HG02588 (cell line): Measurements from ENCODE around the gene SLC13A2.
"Not testable (repeated sequence)": the region's sequence is repeated elsewhere in the genome, so short reads cannot be mapped to it uniquely, and the experiment has no call there.

Source experiments
- ATAC-seq: cut with Tn5 transposase; IDR thresholded peaks from one replicate; pipeline ENCODE4 v1.9.1; 2021; ENCODE audit warnings: mild to moderate bottlenecking, moderate library complexity; ENCODE audit not compliant: unreplicated experiment

SLC13A2 gene

DNA sequence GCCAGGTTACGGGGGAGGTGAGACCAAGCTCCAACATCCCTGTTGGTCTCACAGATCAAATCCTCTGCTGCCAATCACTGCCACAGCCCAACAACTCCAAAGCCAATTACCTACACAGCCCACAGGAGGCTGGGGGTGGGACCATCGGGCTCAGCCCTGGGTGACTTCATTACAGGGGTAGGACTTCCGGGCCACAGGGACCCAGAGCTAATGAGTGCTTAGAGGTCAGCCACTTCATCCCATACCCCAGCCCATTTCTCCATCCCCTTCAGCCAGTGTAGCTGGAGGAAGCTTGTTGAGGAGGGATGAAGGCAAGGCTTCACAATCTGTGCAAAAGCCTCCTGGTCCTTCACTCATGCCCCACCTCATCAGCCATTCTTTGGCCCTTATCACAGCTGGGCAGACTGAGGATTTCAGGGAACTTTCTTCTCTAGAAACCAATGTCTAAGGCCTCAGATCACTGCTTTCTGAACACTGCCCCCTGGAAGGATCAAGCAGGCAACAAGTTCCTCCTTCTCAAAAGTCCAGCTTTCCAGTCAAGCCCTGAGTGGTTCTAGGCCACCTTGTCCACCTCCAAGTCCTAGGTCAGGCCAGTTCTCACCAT is 38.5 kb downstream of the SLC13A2 start:
- no peak for ATAC-seq

GRCh38 chr17:28513476-28513875 is 40.0 kb downstream of the SLC13A2 start:
- ATAC-seq: no peak

DNA sequence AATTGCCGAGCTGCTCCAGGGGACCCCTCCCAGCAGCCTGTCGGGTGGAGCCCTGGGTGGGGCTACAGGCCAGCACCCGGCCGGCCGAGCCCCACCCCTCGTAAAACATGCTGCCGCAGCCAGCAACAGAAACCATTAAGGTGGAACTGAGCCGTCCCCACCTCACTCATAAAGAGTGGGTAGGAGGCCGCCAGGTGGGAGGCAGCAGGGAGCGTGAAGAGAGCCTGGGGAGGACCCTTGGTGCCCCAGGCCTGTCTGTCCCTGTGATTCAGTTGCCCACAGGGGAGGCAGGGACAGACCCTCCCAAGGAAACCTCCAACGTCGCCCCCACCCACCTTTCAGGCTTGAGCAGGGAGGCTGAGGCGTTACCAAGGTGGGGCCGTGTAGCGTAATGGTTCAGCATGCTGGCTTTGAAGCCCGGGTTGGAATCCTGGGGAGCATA is 41.1 kb downstream of the SLC13A2 start:
- ATAC-seq: no peak

DNA sequence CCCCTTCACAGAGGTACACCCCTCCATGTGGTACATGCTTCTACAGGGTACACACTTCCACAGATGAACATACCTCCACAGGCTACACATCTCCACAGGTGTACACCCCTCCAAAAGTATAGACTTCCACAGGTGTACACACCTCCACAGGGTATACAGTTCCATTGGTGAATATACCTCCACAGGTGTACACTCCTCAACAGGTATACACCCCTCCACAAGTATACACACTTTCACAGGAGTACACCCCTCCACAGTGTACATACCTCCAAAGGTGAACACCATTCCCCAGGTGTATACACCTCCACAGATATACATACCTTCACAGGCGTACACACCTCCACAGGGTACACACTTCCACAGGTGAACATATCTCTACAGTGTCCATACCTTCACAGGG is 42.1 kb downstream of the SLC13A2 start:
- no peak for ATAC-seq

DNA sequence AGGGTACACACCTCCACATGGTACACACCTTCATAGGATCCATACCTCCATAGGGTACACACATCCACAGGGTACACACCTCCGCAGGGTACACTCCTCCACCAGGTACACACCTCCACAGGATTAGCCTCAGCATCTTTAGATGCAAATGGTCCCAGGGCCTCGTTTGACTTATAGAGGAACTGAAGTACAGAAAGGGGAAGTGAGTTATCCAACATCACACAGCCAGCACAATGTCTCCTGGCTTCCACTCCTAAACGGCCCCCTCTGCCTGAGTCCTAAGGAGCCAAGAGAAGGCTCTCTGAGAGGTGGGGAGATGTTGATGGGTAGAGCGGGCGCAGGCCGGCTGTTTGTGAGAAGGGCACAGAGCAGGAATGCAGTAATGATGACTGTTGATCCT is 44.7 kb downstream of the SLC13A2 start:
- no peak for ATAC-seq

DNA sequence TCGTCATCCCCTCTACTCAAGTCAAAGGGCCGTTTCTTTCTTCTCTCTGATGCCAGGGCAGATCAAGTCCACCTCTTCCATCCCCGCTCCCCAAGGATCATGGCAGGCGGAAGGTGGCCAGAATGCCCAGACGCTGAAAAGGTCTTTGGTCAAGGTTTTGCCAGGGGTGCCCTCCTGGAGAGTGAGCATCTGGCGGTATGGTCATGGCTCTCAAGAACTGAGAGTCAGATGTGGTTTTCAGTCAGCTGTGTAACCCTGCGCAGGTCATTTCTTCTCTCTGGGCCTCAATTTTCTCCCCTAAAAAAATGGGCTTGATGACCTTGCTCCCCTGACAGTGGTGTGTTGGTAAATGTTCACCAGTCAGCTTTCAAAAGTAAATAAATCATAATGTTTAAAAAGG is 45.1 kb downstream of the SLC13A2 start:
- ATAC-seq: no peak

DNA sequence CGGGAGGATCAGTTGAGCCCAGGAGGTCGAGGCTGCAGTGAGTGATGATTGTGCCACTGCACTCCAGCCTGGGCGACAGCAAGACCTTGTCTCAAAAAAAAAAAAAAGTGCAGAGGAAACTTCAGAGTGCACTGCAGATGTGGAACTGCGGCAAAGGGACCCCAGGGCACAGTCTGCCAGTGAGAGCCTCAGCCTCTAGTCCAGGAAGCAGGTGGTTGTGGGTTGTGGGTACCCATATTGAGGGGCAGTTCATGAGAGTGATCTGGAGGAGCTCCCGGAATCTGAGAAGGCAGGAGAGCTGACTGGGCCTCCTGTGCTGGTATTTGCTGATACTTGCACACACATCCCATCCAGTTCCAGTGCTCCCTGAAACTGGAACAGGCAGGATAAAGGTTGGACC is 45.8 kb downstream of the SLC13A2 start:
- ATAC-seq: no peak

DNA sequence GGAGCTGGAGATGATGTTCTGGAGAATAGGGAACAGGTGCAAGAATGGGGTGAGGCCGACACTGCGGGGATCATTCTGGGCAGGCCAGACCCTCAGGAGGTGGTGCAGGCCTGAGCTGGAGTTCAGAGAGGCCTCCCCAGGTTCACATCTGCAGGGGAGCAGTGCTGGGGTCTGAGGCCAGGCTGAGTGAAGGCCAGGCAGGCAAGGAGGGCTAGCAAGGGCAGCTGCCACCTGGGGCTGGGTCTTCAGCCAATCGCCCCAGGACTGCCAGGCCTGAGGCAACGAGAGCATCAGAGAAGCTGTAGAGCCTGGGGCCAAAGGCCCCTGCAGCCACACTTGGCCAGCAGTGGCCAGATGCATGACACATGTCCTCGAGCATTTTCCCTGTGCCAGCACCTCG is 47.2 kb downstream of the SLC13A2 start:
- ATAC-seq: no peak

GRCh38 chr17:28521311-28522085 is 48.1 kb downstream of the SLC13A2 start:
- ATAC-seq: no peak

DNA sequence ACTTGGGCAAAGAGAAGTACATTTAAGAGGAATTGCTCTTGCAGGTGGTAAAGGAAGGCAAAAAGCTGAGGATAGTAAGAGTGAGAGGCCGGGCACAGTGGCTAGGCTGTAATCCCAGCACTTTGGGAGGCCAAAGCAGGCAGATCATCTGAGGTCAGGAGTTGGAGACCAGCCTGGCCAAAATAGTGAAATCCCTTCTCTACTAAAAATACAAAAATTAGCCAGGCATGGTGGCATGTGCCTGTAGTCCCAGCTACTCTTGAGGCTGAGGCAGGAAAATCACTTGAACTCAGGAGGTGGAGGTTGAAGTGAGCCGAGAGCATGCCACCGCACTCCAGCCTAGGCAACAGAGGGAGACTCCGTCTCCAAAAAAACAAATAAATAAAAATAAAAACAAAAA is 48.8 kb downstream of the SLC13A2 start:
- ATAC-seq: not testable (repeated sequence)

DNA sequence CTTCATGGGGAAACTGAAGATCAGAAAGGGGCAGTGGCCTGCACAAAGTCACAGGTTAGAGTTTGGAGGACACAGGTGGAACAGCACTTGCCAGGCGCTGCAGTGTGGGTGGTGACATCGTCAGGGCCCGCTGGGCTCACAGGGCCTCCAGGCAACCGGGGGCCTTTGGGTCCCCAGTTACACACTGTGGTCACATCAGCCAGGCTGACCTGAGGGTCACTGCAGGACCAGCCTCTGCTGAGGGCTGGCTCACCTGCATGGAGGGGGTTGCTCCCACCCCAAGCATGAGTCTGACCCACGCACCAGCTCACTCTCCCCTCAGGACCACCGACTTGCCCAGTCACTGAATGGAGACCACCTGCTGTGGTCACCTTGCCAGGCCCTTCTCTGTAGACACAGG is 49.7 kb downstream of the SLC13A2 start:
- ATAC-seq: no peak

- ATAC-seq: no peak
These were observed 50.4 kb downstream of the SLC13A2 start for GRCh38 chr17:28523876-28524275.

DNA sequence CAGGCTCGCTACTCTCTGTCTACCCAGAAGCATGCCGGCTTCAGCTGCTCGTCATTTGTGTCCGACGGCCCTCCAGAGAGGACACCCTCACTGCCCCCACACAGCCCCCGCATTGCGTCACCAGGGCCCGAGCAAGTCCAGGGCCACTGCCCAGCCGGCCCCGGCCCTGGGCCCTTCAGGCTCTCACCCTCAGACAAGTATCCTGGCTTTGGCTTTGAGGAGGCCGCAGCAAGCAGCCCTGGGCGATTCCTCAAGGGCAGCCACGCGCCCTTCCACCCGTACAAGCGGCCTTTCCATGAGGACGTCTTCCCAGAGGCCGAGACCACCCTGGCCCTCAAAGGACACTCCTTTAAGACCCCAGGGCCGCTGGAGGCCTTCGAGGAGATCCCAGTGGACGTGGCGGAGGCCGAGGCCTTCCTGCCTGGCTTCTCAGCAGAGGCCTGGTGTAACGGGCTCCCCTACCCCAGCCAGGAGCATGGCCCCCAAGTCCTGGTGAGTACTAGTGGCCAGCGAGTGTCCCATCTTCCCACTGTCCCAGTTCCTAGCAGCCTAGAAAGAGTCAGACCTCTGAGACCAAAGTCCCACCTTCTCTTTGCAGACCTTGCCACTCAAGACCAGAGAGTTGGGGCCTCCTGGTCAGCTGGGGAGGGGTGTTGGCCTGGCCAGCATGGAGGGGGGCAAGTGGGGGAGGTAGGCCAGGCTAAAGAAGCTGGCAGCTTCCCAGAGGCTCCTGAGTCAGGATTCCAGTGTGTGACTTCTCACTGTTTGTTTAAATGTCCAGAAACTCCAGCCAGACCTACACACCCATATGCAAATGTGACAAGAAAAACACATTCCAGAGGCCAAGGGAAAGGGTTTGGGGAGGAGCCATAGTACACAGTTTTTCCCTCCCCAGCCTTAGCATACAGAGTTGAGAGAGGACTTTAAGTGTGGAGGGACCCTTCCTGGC is 51.3 kb downstream of the SLC13A2 start:
- ATAC-seq: no peak

GRCh38 chr17:28526381-28526780 is 52.9 kb downstream of the SLC13A2 start:
- ATAC-seq: no peak

- ATAC-seq: no peak
These were observed 53.8 kb downstream of the SLC13A2 start for GRCh38 chr17:28527181-28527681.

DNA sequence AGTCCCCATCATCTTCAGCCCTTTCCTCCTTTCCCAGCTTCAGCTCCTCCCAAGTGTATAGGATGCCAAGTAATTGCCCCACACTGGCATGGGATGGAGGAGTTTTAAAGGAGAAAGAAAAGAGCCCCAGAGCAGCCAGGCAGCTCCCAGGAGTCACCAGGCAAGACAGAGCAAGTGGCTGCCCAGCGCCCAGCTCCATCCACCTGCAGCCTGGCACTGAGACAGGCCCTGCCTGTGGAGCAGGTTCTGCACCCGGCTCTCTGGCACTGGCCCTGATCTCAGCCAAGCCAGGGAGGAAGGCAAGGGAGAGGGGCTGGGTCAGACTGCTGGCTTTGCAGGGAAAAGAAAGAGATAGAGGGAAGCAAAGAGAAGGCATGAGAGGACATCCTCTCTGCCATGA is 54.4 kb downstream of the SLC13A2 start:
- no peak for ATAC-seq

GRCh38 chr17:28528327-28529012 is 55.0 kb downstream of the SLC13A2 start:
- no peak for ATAC-seq

DNA sequence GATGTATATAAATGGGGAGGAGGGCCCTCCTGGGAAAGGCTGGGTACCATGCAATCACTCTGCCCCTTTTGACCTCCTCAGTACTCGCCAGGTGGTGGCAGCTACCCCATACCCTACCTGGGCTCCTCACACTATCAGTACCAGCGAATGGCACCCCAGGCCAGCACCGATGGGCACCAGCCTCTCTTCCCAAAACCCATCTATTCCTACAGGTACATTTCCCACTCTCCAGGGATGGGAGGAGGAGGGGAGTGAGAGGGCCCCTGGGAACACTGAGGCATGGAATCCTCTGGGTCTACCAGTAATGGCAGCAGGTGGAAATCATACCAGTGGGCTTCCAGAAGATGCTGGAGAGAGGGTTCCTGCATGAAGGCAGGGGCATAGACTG is 55.6 kb downstream of the SLC13A2 start:
- ATAC-seq: no peak

DNA sequence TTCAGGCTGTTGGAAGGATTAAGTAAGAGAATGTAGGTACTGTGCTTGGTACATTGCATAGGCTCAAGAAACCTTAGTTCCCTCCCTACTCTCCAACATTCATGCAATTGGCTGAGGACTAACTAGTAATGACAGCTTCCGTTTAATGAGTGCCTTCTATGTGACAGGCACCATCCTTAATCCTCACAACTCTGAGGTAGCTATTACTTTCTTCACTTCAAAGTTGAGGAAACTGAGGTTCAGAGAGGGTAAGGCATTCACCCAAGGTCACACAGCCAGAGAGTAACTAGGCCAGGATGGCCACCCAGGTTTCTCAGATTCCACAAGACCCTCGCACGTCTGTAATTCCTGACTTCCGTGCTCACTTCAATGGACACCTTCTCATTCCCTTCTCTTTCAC is 56.8 kb downstream of the SLC13A2 start:
- ATAC-seq: no peak

DNA sequence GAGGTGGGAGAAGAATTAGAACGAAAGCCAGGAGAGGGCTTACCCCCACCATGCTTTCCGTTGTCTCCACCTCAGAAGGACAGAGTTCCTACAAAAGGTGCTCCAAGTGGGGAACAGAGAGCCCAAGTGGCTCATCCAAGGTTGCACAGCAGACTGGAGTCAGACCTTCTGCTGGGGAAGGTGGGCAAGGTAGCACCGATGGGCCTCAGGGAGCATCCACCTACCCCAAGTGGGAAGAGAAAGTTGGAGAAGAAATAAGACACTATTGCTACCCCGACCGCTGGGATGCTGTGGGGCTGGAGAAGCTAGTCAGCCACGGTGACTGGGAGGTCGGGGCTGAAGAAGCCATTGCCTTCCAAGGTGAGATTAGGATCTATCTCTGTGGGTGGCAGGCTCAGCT is 57.5 kb downstream of the SLC13A2 start:
- ATAC-seq: no peak
